ENCODE data around the gene RNF214.

Gene RNF214

GRCh38 chr11:117334896-117335295, 102.4 kb downstream of the RNF214 start:
- no peak for DNase-seq (ENCODE audit: low read depth)
- no peak overlapping the region for H3K4me3 ChIP-seq (ENCODE audit: low read depth, low read length)

GRCh38 chr11:117335399-117335798, 102.9 kb downstream of the RNF214 start:
- no peak overlapping the region for H3K4me3 ChIP-seq (ENCODE audit: low read depth, low read length)
- no peak for DNase-seq (ENCODE audit: low read depth)
